GM12878 (cell line): Measurements from ENCODE around the gene ASPHD1. TPM values are rescaled to one million over a fixed set of nuclear protein-coding genes. Genes with fewer than 3 reads are reported as not detected.

ENCODE experiments used
- ATAC-seq: fragments of 200-7000 bp; cut with Tn5 transposase; 3 replicates; pipeline ENCODE4 v1.9.1; 2020; ENCODE audit warnings: mild to moderate bottlenecking, moderate library complexity
- BruUV-seq: library from RNA; stranded (reverse); fragments of 400-500 nt; replicated peaks from 2 replicates; lab custom pipeline; 2021; lab: Mats Ljungman, UMichigan
- CTCF ChIA-PET: fragments of 300-600 bp; sonication (Branson Sonifier 250); formaldehyde crosslinking; extraction: SDS; loops from one replicate; lab custom pipeline; 2021; ENCODE audit warnings: inconsistent platforms; lab: Yijun Ruan, JAX
- POLR2A ChIA-PET: fragments of 350-600 bp; formaldehyde crosslinking; extraction: SDS; loops from one replicate; lab custom pipeline; 2021; ENCODE audit warnings: inconsistent platforms; lab: Charles Lee
- RAD21 ChIA-PET: fragments of 300-600 bp; sonication (Branson Sonifier 250); formaldehyde crosslinking; loops from one replicate; lab custom pipeline; 2023; ENCODE audit warnings: antibody characterized with exemption; ENCODE audit not compliant: unreplicated experiment; lab: Charles Lee
- SMC1A ChIA-PET: fragments of 300-600 bp; sonication (Branson Sonifier 250); formaldehyde crosslinking; loops from one replicate; lab custom pipeline; 2023; ENCODE audit not compliant: unreplicated experiment, uncharacterized antibody; lab: Charles Lee
- DNase-seq: peaks from one replicate; pipeline ENCODE4 v3.0.0-alpha.2; 2011; ENCODE audit warnings: low read depth, low spot score
- FAIRE-seq: peaks from 3 replicates; lab custom pipeline; 2011; peaks lifted over from hg19 to GRCh38; lab: Jason Lieb, UNC
- H2AFZ ChIP-seq: 2 replicates; pipeline ENCODE4 v1.6.0; 2011; ENCODE audit warnings: low read depth, low read length, control low read depth; ENCODE audit not compliant: control insufficient read depth
- H3K27ac ChIP-seq: 2 replicates; pipeline ENCODE4 v1.5.1; 2011; ENCODE audit warnings: control low read depth; ENCODE audit not compliant: control insufficient read depth, insufficient read depth
- H3K27me3 ChIP-seq, 2 experiments: replicated peaks in 1 of 2; 2 replicates each; pipeline versions ENCODE4 v1.6.0 to v1.6.1; 2011; ENCODE audit warnings: low read length in 1 of 2; ENCODE audit not compliant: control insufficient read depth in 2 of 2, insufficient read depth in 2 of 2
- H3K36me3 ChIP-seq, 2 experiments: 2 replicates each; pipeline ENCODE4 v1.5.1; 2011; ENCODE audit warnings: low read length in 1 of 2; ENCODE audit not compliant: control insufficient read depth in 2 of 2, insufficient read depth in 2 of 2
- H3K4me1 ChIP-seq: 2 replicates; pipeline ENCODE4 v1.6.1; 2011; ENCODE audit warnings: mild to moderate bottlenecking, low read length, moderate library complexity, mixed read lengths; ENCODE audit not compliant: control insufficient read depth, insufficient read depth
- H3K4me2 ChIP-seq: 2 replicates; pipeline ENCODE4 v1.6.0; 2011; ENCODE audit warnings: control low read depth; ENCODE audit not compliant: control insufficient read depth, insufficient read depth
- H3K4me3 ChIP-seq: fragments of 200-600 bp; sonication (generic); 2 replicates; pipeline ENCODE4 v1.5.1; 2016
- H3K79me2 ChIP-seq: 2 replicates; pipeline ENCODE4 v1.6.0; 2011; ENCODE audit warnings: low read length; ENCODE audit not compliant: control insufficient read depth, insufficient read depth
- H3K9ac ChIP-seq: 2 replicates; pipeline ENCODE4 v1.8.0; 2011; ENCODE audit warnings: low read length, control low read depth, mixed read lengths; ENCODE audit not compliant: control insufficient read depth, insufficient read depth
- H3K9me3 ChIP-seq: replicated peaks from 3 replicates; pipeline ENCODE4 v1.5.1; 2011; ENCODE audit warnings: mild to moderate bottlenecking, low read length; ENCODE audit not compliant: control insufficient read depth, insufficient read depth
- H4K20me1 ChIP-seq: 2 replicates; pipeline ENCODE4 v1.6.0; 2011; ENCODE audit not compliant: control insufficient read depth, insufficient read depth
- CBX5 ChIP-seq: sonication (generic); IDR thresholded peaks from 2 replicates; pipeline ENCODE4 v1.6.1; 2016; ENCODE audit warnings: low read depth, moderate library complexity, mild to moderate bottlenecking, inconsistent platforms
- FOXM1 ChIP-seq: IDR thresholded peaks from 2 replicates; pipeline ENCODE4 v1.6.1; 2012; ENCODE audit warnings: low read depth, mild to moderate bottlenecking, inconsistent platforms, low read length, moderate library complexity
- IRF5 ChIP-seq: fragments of 450-650 bp; IDR thresholded peaks from 2 replicates; pipeline ENCODE4 v1.6.1; 2017; ENCODE audit warnings: borderline replicate concordance
- MEF2B ChIP-seq: fragments of 450-650 bp; IDR thresholded peaks from 2 replicates; pipeline ENCODE4 v1.6.1; 2018; ENCODE audit warnings: mild to moderate bottlenecking, moderate library complexity; ENCODE audit not compliant: partially characterized antibody, poor library complexity, severe bottlenecking
- NFYB ChIP-seq: IDR thresholded peaks from 2 replicates; pipeline ENCODE4 v1.6.1; 2011; ENCODE audit warnings: low read depth, mild to moderate bottlenecking, low read length, improper control_type of control experiment, moderate library complexity; ENCODE audit not compliant: insufficient read depth
- NR2C2 ChIP-seq: IDR thresholded peaks from 2 replicates; pipeline ENCODE4 v1.6.1; 2011; ENCODE audit warnings: borderline replicate concordance, low read depth; ENCODE audit not compliant: control insufficient read depth, insufficient read length
- PKNOX1 ChIP-seq: fragments of 450-650 bp; IDR thresholded peaks from 2 replicates; pipeline ENCODE4 v1.6.1; 2016; ENCODE audit warnings: mild to moderate bottlenecking
- SIX5 ChIP-seq: IDR thresholded peaks from 2 replicates; pipeline ENCODE4 v1.6.1; 2011; ENCODE audit warnings: mild to moderate bottlenecking, low read depth, low read length, moderate library complexity; ENCODE audit not compliant: severe bottlenecking
- TCF7 ChIP-seq: IDR thresholded peaks from 2 replicates; pipeline ENCODE4 v1.6.1; 2014; ENCODE audit warnings: antibody characterized with exemption, borderline replicate concordance
- ZBED1 ChIP-seq: IDR thresholded peaks from 2 replicates; pipeline ENCODE4 v1.6.1; 2016; ENCODE audit warnings: borderline replicate concordance
- WGBS: methylation state at CpG from one replicate; pipeline ENCODE4 v1.1.6; 2016; ENCODE audit warnings: low lambda C conversion rate; ENCODE audit not compliant: insufficient replicate concordance, insufficient coverage; ENCODE audit errors: missing lambda C conversion rate; 5-methylcytosine and 5-hydroxymethylcytosine counted together
- in situ Hi-C: fragments of 300-500 bp; cut with MboI; formaldehyde crosslinking; loops from 9 replicates; pipeline ENCODE4 v1.14.3; 2018; ENCODE audit warnings: mixed read lengths
- intact Hi-C: fragments of 100-400 bp; cut with micrococcal nuclease; formaldehyde crosslinking; loops from one replicate; pipeline ENCODE4 v1.14.2; 2022; ENCODE audit not compliant: unreplicated experiment
- polyA plus RNA-seq, 11 experiments: library from polyadenylated mRNA; depleted of rRNA in 4 of 11; unstranded in 6 of 11; stranded (reverse) in 5 of 11; fragments of >200 nt; fragmentation: Nextera tagmentation in 4 of 11; fragmentation: Illumina TruSeq in 1 of 11; extraction: Ambion mirVana in 4 of 11; extraction: Trizol in 1 of 11; gene quantifications; 1 replicate in 1 of 11; 2 replicates in 10 of 11; pipeline versions ENCODE4 v1.2.1 to v1.2.3, GENCODE V29; 2011 to 2016; ENCODE audit warnings: inconsistent platforms in 2 of 11, missing spikeins in 2 of 11, low read depth in 1 of 11
- total RNA-seq, 4 experiments: library from RNA; depleted of rRNA in 3 of 4; stranded (reverse); fragments of >200 nt in 3 of 4; fragmentation: Illumina TruSeq in 1 of 4; extraction: Trizol in 1 of 4; gene quantifications; 2 replicates each; pipeline versions ENCODE4 v1.2.1 to v1.2.3, GENCODE V29; 2013 to 2021
- TF ChIP-seq, protein P1 (sequence below): IDR thresholded peaks from 2 replicates; pipeline ENCODE4 v1.6.1; 2012; ENCODE audit warnings: improper control_type of control experiment, low read depth, low read length; ENCODE audit not compliant: insufficient replicate concordance

ASPHD1 gene
- total and polyA plus RNA-seq, 10 of the 15 experiments (the other 5 are each of a cell fraction or from before 2014, with no cell fraction given), result not detected

- TF ChIP-seq IRF5 (no peak), CBX5 (no peak), PKNOX1 (no peak)
Measured at GRCh38 chr16:29926711-29927052, 26.4 kb downstream of the ASPHD1 start (continued).

- ATAC-seq (no peak), FAIRE-seq (peak; percentile 66), DNase-seq (no peak)
- Histone ChIP-seq H3K27ac (no peak overlapping the region), H3K9ac (peak overlapping the region; percentile 95; the same call in 1 of the 2 replicates), H3K4me3 (peak overlapping the region; percentile 97; the same call in 1 of the 2 replicates), H2AFZ (no peak overlapping the region), H3K27me3 (no peaks in the 10 kb centered on the region), H3K79me2 (peaks cover 13% of the 10 kb centered on the region), H3K4me2 (peak overlapping the region; percentile 99), H4K20me1 (no peaks in the 10 kb centered on the region), H3K4me1 (peaks cover 11% of the 10 kb centered on the region), H3K36me3 (peaks cover 0 to 8% of the 10 kb centered on the region in 2 experiments; a peak in 3 of 4 replicates), H3K9me3 (no peaks in the 10 kb centered on the region)
- ChIA-PET CTCF (interaction anchor here (1.1 to 1.7 kb wide), 5 partner anchors 13 to 128 kb away, joined by 4 to 11 read pairs (median 5); partner anchors contain the start of gene TMEM219), POLR2A (interaction anchor here (0.5 to 2.7 kb wide), 18 partner anchors 11 to 909 kb away, joined by 3 to 15 read pairs (median 4); partner anchors contain the start of genes ALDOA, HIRIP3, INO80E and PAGR1), RAD21 (interaction anchor here (0.8 to 1.6 kb wide), 2 partner anchors 34 to 105 kb away, joined by 4 to 8 read pairs; partner anchors contain the start of gene TMEM219), SMC1A (interaction anchor here (0.7 to 1.7 kb wide), 6 partner anchors 10 to 46 kb away, joined by 3 to 5 read pairs (median 4); no protein-coding TSS in a partner anchor)
- intact Hi-C loops, result loop anchor here (5.0 to 10.0 kb wide), 2 partner anchors 35 to 62 kb away; partner anchors contain the start of genes CDIPT and TMEM219
- no peak for TF ChIP-seq FOXM1
- TF ChIP-seq SIX5, result no peak
- TF ChIP-seq, protein P1, sequence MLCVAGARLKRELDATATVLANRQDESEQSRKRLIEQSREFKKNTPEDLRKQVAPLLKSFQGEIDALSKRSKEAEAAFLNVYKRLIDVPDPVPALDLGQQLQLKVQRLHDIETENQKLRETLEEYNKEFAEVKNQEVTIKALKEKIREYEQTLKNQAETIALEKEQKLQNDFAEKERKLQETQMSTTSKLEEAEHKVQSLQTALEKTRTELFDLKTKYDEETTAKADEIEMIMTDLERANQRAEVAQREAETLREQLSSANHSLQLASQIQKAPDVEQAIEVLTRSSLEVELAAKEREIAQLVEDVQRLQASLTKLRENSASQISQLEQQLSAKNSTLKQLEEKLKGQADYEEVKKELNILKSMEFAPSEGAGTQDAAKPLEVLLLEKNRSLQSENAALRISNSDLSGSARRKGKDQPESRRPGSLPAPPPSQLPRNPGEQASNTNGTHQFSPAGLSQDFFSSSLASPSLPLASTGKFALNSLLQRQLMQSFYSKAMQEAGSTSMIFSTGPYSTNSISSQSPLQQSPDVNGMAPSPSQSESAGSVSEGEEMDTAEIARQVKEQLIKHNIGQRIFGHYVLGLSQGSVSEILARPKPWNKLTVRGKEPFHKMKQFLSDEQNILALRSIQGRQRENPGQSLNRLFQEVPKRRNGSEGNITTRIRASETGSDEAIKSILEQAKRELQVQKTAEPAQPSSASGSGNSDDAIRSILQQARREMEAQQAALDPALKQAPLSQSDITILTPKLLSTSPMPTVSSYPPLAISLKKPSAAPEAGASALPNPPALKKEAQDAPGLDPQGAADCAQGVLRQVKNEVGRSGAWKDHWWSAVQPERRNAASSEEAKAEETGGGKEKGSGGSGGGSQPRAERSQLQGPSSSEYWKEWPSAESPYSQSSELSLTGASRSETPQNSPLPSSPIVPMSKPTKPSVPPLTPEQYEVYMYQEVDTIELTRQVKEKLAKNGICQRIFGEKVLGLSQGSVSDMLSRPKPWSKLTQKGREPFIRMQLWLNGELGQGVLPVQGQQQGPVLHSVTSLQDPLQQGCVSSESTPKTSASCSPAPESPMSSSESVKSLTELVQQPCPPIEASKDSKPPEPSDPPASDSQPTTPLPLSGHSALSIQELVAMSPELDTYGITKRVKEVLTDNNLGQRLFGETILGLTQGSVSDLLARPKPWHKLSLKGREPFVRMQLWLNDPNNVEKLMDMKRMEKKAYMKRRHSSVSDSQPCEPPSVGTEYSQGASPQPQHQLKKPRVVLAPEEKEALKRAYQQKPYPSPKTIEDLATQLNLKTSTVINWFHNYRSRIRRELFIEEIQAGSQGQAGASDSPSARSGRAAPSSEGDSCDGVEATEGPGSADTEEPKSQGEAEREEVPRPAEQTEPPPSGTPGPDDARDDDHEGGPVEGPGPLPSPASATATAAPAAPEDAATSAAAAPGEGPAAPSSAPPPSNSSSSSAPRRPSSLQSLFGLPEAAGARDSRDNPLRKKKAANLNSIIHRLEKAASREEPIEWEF, result no peak
- TF ChIP-seq ZBED1, result no peak
- TF ChIP-seq TCF7, result no peak
- no peak for TF ChIP-seq NFYB
- no peak for TF ChIP-seq NR2C2
- no peak for TF ChIP-seq MEF2B
- in situ Hi-C loops, result no loop called here
- WGBS, result 79% methylated on average over 12 of the region's 12 CpGs
- BruUV-seq, result no TSS peak
Measured at GRCh38 chr16:29927070-29927905, 27.0 kb downstream of the ASPHD1 start.
